Measurements from ENCODE around the gene VPS37C. TPM values are rescaled to one million over a fixed set of nuclear protein-coding genes. Genes with fewer than 3 reads are reported as not detected.
"Not testable (repeated sequence)": the region's sequence is repeated elsewhere in the genome, so short reads cannot be mapped to it uniquely, and the experiment has no call there.

VPS37C gene
- total and polyA plus RNA-seq, 10 donors: 6.1 to 32.3 (median 20.5) TPM

GRCh38 chr11:61187505-61188130 lies 26.4 kb upstream of the VPS37C start:
- WGBS, 5 donors: 42 to 46% (median 43%) methylated on average over 11 of the region's 11 CpGs
- H3K27me3 ChIP-seq (replicated peaks in 1 of 7): no peaks in the 10 kb centered on the region
- peak; percentile 82 for DNase-seq
- peaks cover 0 to 8% (median 6%) of the 10 kb centered on the region in 6 donors for H3K4me1 ChIP-seq
- no peaks in the 10 kb centered on the region for H3K9me3 ChIP-seq
- H3K27ac ChIP-seq: no peak overlapping the region
- no peak overlapping the region for H3K4me3 ChIP-seq
- no peaks in the 10 kb centered on the region for H3K36me3 ChIP-seq
- TF ChIP-seq POLR2AphosphoS5 (IDR thresholded peaks at IDR 0.05): no peak
- TF ChIP-seq CTCF (IDR thresholded peaks at IDR 0.05 in 8 of 11, conservative IDR thresholded peaks at IDR 0.05 in 3 of 11): peak; percentile 65 to 93 (median 88)
- intact Hi-C loops (cut with DNase I; ENCODE audit: low total_unique reads): no loop called here

- Histone ChIP-seq H3K27me3 (replicated peaks in 1 of 7) (no peaks in the 10 kb centered on the region), H3K4me1 (peaks cover 0 to 8% (median 6%) of the 10 kb centered on the region in 6 donors), H3K36me3 (no peaks in the 10 kb centered on the region), H3K27ac (no peak overlapping the region), H3K9me3 (no peaks in the 10 kb centered on the region), H3K4me3 (no peak overlapping the region)
- 86 to 95% (median 90%) methylated on average over 8 of the region's 8 CpGs for WGBS, 5 donors
- TF ChIP-seq POLR2AphosphoS5 (IDR thresholded peaks at IDR 0.05): no peak
- no peak for TF ChIP-seq CTCF (IDR thresholded peaks at IDR 0.05 in 8 of 11, conservative IDR thresholded peaks at IDR 0.05 in 3 of 11)
- TF ChIP-seq POLR2A (IDR thresholded peaks at IDR 0.05): no peak
- intact Hi-C loops (cut with DNase I; ENCODE audit: low total_unique reads): no loop called here
- DNase-seq: no peak
Measured at GRCh38 chr11:61186504-61186903, 25.3 kb upstream of the VPS37C start.

GRCh38 chr11:61183645-61184044 lies 22.4 kb upstream of the VPS37C start:
- intact Hi-C loops (cut with DNase I; ENCODE audit: low total_unique reads): loop anchor here (2.0 kb wide), 1 partner anchor 353 kb away; no protein-coding TSS in a partner anchor
- no peak for DNase-seq
- H3K4me1 ChIP-seq: peaks cover 0 to 8% (median 6%) of the 10 kb centered on the region in 6 donors
- H3K27ac ChIP-seq: no peak overlapping the region
- H3K36me3 ChIP-seq: no peaks in the 10 kb centered on the region
- no peaks in the 10 kb centered on the region for H3K27me3 ChIP-seq (replicated peaks in 1 of 7)
- TF ChIP-seq POLR2A (IDR thresholded peaks at IDR 0.05) (no peak), POLR2AphosphoS5 (IDR thresholded peaks at IDR 0.05) (no peak), CTCF (IDR thresholded peaks at IDR 0.05 in 8 of 11, conservative IDR thresholded peaks at IDR 0.05 in 3 of 11) (no peak)
- WGBS, 5 donors: 88 to 93% (median 91%) methylated on average over 4 of the region's 4 CpGs
- H3K9me3 ChIP-seq: no peaks in the 10 kb centered on the region
- H3K4me3 ChIP-seq: no peak overlapping the region

- no peaks in the 10 kb centered on the region for H3K27me3 ChIP-seq (replicated peaks in 1 of 7)
- 94 to 96% (median 95%) methylated on average over 4 of the region's 4 CpGs for WGBS, 5 donors
- no peaks in the 10 kb centered on the region for H3K36me3 ChIP-seq
Measured at GRCh38 chr11:61181489-61181888, 20.3 kb upstream of the VPS37C start.

GRCh38 chr11:61180205-61180604 lies 19.0 kb upstream of the VPS37C start:
- intact Hi-C loops (cut with DNase I; ENCODE audit: low total_unique reads); H3K4me3 ChIP-seq; H3K27ac ChIP-seq; DNase-seq; H3K36me3 ChIP-seq; H3K27me3 ChIP-seq (replicated peaks in 1 of 7); H3K4me1 ChIP-seq; H3K9me3 ChIP-seq: not testable (repeated sequence)
- WGBS, 5 donors: 91 to 100% (median 95%) methylated on average over 6 of the region's 6 CpGs

More at GRCh38 chr11:61181489-61181888, 20.3 kb upstream of the VPS37C start:
- H3K27ac ChIP-seq: no peak overlapping the region
- no peak for DNase-seq
- TF ChIP-seq POLR2A (IDR thresholded peaks at IDR 0.05) (no peak), POLR2AphosphoS5 (IDR thresholded peaks at IDR 0.05) (no peak), CTCF (IDR thresholded peaks at IDR 0.05 in 8 of 11, conservative IDR thresholded peaks at IDR 0.05 in 3 of 11) (no peak)
- no peaks in the 10 kb centered on the region for H3K9me3 ChIP-seq
- intact Hi-C loops (cut with DNase I; ENCODE audit: low total_unique reads): no loop called here
- H3K4me1 ChIP-seq: no peaks in the 10 kb centered on the region
- H3K4me3 ChIP-seq: no peak overlapping the region
